C4-2B (cell line): Measurements from ENCODE around the gene BAHCC1.

Experiments
- ZFX ChIP-seq: fragments of 450-650 bp; IDR thresholded peaks from 2 replicates; pipeline ENCODE4 v1.6.1; 2017
- TF ChIP-seq, protein P1 (sequence below): fragments of 450-650 bp; conservative IDR thresholded peaks from 2 replicates; pipeline ENCODE4 v1.5.1; 2017; ENCODE audit warnings: mild to moderate bottlenecking

DNA sequence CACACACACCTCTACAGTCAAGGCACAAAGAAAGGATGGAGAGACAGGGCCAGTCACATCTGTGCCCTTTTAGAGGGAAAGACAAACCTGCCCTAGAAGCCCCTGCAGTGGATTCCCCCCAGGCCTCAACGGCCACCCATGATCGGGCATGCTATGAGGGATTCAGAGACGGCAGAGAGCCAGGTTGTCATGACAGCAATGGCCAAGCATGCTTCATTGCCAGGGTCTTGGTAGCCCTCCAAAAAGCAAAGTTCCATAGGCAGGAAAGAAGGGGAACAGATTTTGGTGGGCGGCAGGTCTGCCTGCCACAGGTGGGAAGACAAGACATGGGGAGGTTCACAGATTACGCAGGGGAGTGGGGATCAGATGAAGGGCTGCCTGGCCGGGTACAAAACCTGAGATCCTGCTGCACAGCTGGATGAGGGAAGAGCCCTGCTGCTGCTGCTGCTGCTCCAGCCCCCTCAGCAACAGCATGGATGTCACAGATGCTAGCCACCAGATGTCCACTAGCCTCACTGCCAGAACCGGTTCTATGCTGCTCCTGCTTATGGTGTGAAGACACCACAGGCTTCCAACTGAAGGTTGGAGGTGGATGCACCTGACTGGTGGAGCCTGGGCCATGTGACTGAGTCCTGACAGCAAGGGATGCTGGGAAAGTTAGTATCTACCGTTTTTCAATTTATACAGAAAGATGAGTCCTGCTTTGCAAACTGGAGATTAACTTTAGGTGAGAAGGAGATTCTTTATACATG, 99.5 kb downstream of the BAHCC1 start:
- TF ChIP-seq, protein P1, sequence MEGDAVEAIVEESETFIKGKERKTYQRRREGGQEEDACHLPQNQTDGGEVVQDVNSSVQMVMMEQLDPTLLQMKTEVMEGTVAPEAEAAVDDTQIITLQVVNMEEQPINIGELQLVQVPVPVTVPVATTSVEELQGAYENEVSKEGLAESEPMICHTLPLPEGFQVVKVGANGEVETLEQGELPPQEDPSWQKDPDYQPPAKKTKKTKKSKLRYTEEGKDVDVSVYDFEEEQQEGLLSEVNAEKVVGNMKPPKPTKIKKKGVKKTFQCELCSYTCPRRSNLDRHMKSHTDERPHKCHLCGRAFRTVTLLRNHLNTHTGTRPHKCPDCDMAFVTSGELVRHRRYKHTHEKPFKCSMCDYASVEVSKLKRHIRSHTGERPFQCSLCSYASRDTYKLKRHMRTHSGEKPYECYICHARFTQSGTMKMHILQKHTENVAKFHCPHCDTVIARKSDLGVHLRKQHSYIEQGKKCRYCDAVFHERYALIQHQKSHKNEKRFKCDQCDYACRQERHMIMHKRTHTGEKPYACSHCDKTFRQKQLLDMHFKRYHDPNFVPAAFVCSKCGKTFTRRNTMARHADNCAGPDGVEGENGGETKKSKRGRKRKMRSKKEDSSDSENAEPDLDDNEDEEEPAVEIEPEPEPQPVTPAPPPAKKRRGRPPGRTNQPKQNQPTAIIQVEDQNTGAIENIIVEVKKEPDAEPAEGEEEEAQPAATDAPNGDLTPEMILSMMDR: no peak
- TF ChIP-seq ZFX: no peak
